Tibial nerve (tissue), 4 donors: Measurements from ENCODE around the gene ZCCHC24.

ENCODE experiments used
- EP300 ChIP-seq, 2 donors: sonication (generic); formaldehyde crosslinking; IDR thresholded peaks; one replicate each; pipeline ENCODE4 v1.6.1; 2017; ENCODE audit warnings: antibody characterized with exemption in 2 of 2, mild to moderate bottlenecking in 1 of 2
- POLR2A ChIP-seq, 2 donors: fragments of 450-650 bp; IDR thresholded peaks; one replicate each; pipeline ENCODE4 v1.6.1; 2017; ENCODE audit warnings: antibody characterized with exemption in 2 of 2, mild to moderate bottlenecking in 2 of 2, moderate library complexity in 2 of 2
- TF ChIP-seq, protein P1 (sequence below), 5 experiments: fragments of 200-600 bp in 3 of 5; fragments of 450-650 bp in 2 of 5; sonication (generic) in 3 of 5; IDR thresholded peaks; one replicate each; pipeline ENCODE4 v1.5.1; 2016 to 2019; ENCODE audit warnings: antibody characterized with exemption in 5 of 5, mild to moderate bottlenecking in 3 of 5, moderate library complexity in 2 of 5

DNA sequence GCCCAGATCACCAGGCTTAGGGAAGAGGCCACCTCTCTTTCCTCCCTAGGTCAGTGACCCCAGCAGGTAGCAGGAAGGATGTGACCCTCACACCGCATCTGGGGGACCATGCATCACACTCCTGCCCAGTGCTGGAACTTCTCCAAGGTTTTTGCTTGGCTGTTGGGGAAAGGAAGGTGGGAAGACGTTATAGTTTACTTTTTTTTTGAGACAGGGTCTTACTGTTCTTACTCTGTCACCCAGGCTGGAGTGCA, 8.6 kb downstream of the ZCCHC24 start:
- TF ChIP-seq POLR2A (IDR thresholded peaks at IDR 0.05) (no peak), EP300 (IDR thresholded peaks at IDR 0.05) (no peak)
- TF ChIP-seq, protein P1, sequence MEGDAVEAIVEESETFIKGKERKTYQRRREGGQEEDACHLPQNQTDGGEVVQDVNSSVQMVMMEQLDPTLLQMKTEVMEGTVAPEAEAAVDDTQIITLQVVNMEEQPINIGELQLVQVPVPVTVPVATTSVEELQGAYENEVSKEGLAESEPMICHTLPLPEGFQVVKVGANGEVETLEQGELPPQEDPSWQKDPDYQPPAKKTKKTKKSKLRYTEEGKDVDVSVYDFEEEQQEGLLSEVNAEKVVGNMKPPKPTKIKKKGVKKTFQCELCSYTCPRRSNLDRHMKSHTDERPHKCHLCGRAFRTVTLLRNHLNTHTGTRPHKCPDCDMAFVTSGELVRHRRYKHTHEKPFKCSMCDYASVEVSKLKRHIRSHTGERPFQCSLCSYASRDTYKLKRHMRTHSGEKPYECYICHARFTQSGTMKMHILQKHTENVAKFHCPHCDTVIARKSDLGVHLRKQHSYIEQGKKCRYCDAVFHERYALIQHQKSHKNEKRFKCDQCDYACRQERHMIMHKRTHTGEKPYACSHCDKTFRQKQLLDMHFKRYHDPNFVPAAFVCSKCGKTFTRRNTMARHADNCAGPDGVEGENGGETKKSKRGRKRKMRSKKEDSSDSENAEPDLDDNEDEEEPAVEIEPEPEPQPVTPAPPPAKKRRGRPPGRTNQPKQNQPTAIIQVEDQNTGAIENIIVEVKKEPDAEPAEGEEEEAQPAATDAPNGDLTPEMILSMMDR (IDR thresholded peaks at IDR 0.05) = no peak
